Activated CD8-positive, alpha-beta T cell treated with anti-CD3 and anti-CD28 coated beads for 36 hours (primary cell): ENCODE data around the gene STAB1. TPM values are rescaled to one million over a fixed set of nuclear protein-coding genes. Genes with fewer than 3 reads are reported as not detected.

Source experiments
- ATAC-seq: fragments of 200-7000 bp; cut with Tn5 transposase; one replicate; pipeline ENCODE4 v1.10.0; 2021; ENCODE audit warnings: mild to moderate bottlenecking, moderate library complexity
- CTCF ChIA-PET: fragments of 350-600 bp; sonication (Branson Sonifier 250); formaldehyde crosslinking; loops from one replicate; lab custom pipeline; 2021; ENCODE audit warnings: antibody characterized with exemption; lab: Charles Lee
- POLR2A ChIA-PET: fragments of 350-600 bp; sonication (Branson Sonifier 250); formaldehyde crosslinking; loops from one replicate; lab custom pipeline; 2021; ENCODE audit warnings: antibody characterized with exemption; lab: Charles Lee
- DNase-seq: peaks from one replicate; pipeline ENCODE4 v3.0.0-alpha.2; 2020
- H3K27ac Mint-ChIP-seq: one replicate; pipeline ENCODE4 v1.8.0; 2021; ENCODE audit warnings: mild to moderate bottlenecking, mixed read lengths
- H3K27me3 Mint-ChIP-seq: one replicate; pipeline ENCODE4 v1.8.0; 2021; ENCODE audit warnings: mixed read lengths
- H3K36me3 Mint-ChIP-seq: one replicate; pipeline ENCODE4 v1.8.0; 2021; ENCODE audit warnings: low read depth, mixed read lengths
- H3K4me1 Mint-ChIP-seq: one replicate; pipeline ENCODE4 v1.8.0; 2021; ENCODE audit warnings: low read depth, mixed read lengths
- H3K4me3 Mint-ChIP-seq: one replicate; pipeline ENCODE4 v1.8.0; 2021; ENCODE audit warnings: mild to moderate bottlenecking, moderate library complexity, mixed read lengths
- H3K9me3 Mint-ChIP-seq: one replicate; pipeline ENCODE4 v1.8.0; 2021; ENCODE audit warnings: mixed read lengths
- intact Hi-C: fragments of 100-400 bp; cut with micrococcal nuclease; formaldehyde crosslinking; loops from one replicate; pipeline ENCODE4 v1.10.0; 2022
- total RNA-seq, 2 experiments: library from RNA; stranded (reverse); gene quantifications; one replicate each; pipeline ENCODE4 v1.2.3, GENCODE V29; 2021
- TF ChIP-seq, protein P1 (sequence below): fragments of 200-600 bp; IDR thresholded peaks from one replicate; pipeline ENCODE4 v1.8.0; 2022; ENCODE audit warnings: antibody characterized with exemption, mild to moderate bottlenecking

Gene STAB1
- total RNA-seq, 2 experiments from 2014 or later = 0.09 to 0.20 TPM

DNA sequence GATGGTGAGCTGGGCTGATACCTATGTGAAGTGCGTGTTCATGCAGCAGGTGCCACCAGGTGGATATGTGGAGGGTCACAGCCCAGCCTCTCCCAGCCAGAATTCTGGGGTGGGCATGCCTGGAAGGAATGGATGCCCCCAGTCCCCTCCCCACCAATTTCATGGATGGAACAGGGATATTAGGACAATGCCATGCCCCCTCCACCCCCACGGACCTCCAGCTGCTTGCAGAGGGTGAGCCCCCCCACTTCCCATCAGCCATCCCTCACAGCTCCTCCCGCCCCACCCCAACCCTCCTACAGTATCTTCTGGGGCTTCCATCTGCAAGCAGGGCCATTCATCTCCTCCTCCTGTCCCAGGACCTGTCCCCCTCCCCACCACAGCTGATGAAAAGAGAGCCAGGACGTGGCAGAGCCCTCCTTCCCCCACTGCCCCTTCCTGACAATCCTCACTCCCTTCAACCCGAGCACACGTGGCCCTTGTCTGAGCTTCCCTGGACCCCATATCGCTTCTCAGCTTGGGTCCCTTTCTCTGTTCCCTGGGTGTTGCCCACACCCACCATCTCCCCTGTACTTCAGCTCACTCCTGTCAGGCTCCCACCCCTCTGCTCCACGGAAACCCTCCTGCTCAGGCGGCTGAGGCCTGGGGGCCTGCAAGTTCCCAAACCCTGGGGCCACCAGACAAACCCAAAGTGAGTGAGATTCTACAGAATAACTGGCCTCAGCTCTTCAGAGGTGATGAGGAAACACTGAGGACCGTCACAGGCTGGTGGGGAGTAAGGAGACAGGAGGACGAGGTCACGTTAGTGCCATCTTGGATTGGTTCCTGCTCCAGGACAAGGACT lies 47.4 kb upstream of the STAB1 start:
- no peaks in the 10 kb centered on the region for H3K27me3 Mint-ChIP-seq
- H3K4me1 Mint-ChIP-seq = peaks cover 4% of the 10 kb centered on the region
- no peaks in the 10 kb centered on the region for H3K9me3 Mint-ChIP-seq
- POLR2A ChIA-PET = interaction anchor here (0.8 to 1.5 kb wide), 5 partner anchors 8 to 41 kb away, joined by 3 to 7 read pairs (median 3); no protein-coding TSS in a partner anchor
- intact Hi-C loops = loop anchor here (2.0 to 5.0 kb wide), 2 partner anchors 19 to 155 kb away; no protein-coding TSS in a partner anchor
- DNase-seq = no peak
- TF ChIP-seq, protein P1, sequence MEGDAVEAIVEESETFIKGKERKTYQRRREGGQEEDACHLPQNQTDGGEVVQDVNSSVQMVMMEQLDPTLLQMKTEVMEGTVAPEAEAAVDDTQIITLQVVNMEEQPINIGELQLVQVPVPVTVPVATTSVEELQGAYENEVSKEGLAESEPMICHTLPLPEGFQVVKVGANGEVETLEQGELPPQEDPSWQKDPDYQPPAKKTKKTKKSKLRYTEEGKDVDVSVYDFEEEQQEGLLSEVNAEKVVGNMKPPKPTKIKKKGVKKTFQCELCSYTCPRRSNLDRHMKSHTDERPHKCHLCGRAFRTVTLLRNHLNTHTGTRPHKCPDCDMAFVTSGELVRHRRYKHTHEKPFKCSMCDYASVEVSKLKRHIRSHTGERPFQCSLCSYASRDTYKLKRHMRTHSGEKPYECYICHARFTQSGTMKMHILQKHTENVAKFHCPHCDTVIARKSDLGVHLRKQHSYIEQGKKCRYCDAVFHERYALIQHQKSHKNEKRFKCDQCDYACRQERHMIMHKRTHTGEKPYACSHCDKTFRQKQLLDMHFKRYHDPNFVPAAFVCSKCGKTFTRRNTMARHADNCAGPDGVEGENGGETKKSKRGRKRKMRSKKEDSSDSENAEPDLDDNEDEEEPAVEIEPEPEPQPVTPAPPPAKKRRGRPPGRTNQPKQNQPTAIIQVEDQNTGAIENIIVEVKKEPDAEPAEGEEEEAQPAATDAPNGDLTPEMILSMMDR = no peak
- H3K36me3 Mint-ChIP-seq = no peaks in the 10 kb centered on the region
- no peak overlapping the region for H3K4me3 Mint-ChIP-seq
- ATAC-seq = no peak
- CTCF ChIA-PET = interaction anchor here (0.7 to 6.8 kb wide), 17 partner anchors 9 to 228 kb away, joined by 3 to 111 read pairs (median 4); partner anchors contain the start of genes NISCH, TNNC1 and WDR82
- H3K27ac Mint-ChIP-seq = no peak overlapping the region

GRCh38 chr3:52450489-52451236 lies 44.5 kb upstream of the STAB1 start:
- H3K27me3 Mint-ChIP-seq = no peaks in the 10 kb centered on the region
- POLR2A ChIA-PET = interaction anchor here (1.2 kb wide), 1 partner anchor 133 kb away, joined by 3 read pairs; no protein-coding TSS in a partner anchor
- H3K4me1 Mint-ChIP-seq = peaks cover 19% of the 10 kb centered on the region
- CTCF ChIA-PET = interaction anchor here (3.8 to 6.8 kb wide), 3 partner anchors 21 to 111 kb away, joined by 24 to 111 read pairs (median 30); no protein-coding TSS in a partner anchor
- intact Hi-C loops = no loop called here
- no peak for ATAC-seq
- H3K4me3 Mint-ChIP-seq = no peak overlapping the region
- no peak for DNase-seq
- no peak overlapping the region for H3K27ac Mint-ChIP-seq
- no peaks in the 10 kb centered on the region for H3K9me3 Mint-ChIP-seq
- H3K36me3 Mint-ChIP-seq = peaks cover 1% of the 10 kb centered on the region
- TF ChIP-seq, protein P1 = no peak

DNA sequence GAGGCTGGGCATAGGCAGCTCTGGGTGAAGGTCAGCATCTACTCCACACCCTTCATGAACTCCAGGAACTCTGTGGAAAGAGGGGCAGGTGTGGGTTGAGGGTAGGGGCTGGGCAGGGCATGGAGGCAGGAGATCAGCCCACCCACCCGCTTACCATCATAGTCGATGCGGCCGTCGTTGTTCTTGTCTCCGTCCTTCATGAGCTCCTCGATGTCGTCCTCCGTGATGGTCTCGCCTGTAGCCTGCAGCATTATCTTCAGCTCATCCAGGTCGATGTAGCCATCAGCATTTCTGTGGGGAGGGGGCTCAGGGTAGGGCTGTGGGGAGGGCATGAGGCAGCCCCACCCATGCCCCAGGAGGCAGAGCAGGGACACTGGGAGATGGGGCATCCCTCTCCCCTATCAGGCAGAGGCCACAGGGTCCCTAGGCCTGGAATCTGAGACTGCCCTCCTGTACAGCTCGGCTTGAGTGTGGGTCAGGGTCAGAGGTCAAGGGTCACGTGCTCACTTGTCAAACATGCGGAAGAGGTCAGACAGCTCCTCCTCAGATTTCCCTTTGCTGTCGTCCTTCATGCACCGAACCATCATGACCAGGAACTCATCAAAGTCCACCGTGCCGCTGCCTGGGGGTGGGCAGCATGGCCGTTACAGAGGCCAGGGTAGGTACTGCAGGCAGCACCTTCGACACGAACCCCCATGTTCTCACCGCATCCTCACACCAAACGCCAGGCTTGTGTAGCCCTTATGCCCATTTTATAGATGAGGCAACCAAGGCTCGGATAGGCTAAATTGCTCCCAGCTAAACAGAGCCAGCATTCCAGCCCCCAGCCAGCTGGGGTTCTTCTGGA lies 43.7 kb upstream of the STAB1 start:
- TF ChIP-seq, protein P1 = no peak
- Mint-ChIP-seq H3K4me3 (no peak overlapping the region), H3K9me3 (no peaks in the 10 kb centered on the region), H3K27me3 (no peaks in the 10 kb centered on the region), H3K4me1 (peaks cover 23% of the 10 kb centered on the region), H3K27ac (no peak overlapping the region), H3K36me3 (peaks cover 1% of the 10 kb centered on the region)
- DNase-seq (no peak), ATAC-seq (no peak)
- ChIA-PET POLR2A (interaction anchor here (1.2 kb wide), 2 partner anchors 21 to 134 kb away, joined by 3 read pairs; no protein-coding TSS in a partner anchor), CTCF (interaction anchor here (0.6 to 3.9 kb wide), 5 partner anchors 21 to 200 kb away, joined by 3 to 24 read pairs (median 5); no protein-coding TSS in a partner anchor)
- intact Hi-C loops = no loop called here

DNA sequence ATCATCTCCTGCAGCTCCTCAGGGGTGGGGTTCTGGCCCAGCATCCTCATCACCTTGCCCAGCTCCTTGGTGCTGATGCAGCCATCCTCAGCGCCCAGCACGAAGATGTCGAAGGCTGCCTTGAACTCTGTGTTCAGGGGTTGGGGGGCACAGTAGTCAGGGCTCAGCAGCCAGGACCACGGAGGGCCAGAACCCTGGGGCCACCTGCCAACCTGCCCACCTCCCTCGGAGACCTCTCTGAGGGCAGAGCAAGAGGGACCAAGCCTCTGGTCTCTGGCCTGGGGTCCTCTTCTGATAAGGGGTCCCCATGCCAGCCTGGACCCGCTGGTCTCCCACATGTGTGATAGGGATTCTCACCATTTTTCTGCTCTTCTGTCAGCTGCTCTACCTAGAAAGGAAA lies 43.0 kb upstream of the STAB1 start:
- POLR2A ChIA-PET = interaction anchor here (1.2 kb wide), 1 partner anchor 20 kb away, joined by 3 read pairs; no protein-coding TSS in a partner anchor
- ATAC-seq (no peak), DNase-seq (no peak)
- CTCF ChIA-PET = interaction anchor here (0.6 to 3.9 kb wide), 5 partner anchors 21 to 199 kb away, joined by 3 to 24 read pairs (median 5); no protein-coding TSS in a partner anchor
- no peak overlapping the region for H3K27ac Mint-ChIP-seq
- peaks cover 29% of the 10 kb centered on the region for H3K4me1 Mint-ChIP-seq
- no peak overlapping the region for H3K4me3 Mint-ChIP-seq
- H3K9me3 Mint-ChIP-seq = no peaks in the 10 kb centered on the region
- TF ChIP-seq, protein P1 = no peak
- no peaks in the 10 kb centered on the region for H3K27me3 Mint-ChIP-seq
- peaks cover 3% of the 10 kb centered on the region for H3K36me3 Mint-ChIP-seq
- intact Hi-C loops = no loop called here
